Liver (tissue), 3 donors: Measurements from ENCODE around the gene RALGAPA2.

Source experiments
- HNF4A ChIP-seq, 2 donors: conservative IDR thresholded peaks; 2 replicates each; pipeline ENCODE4 v1.6.1; 2016; ENCODE audit warnings: antibody characterized with exemption in 2 of 2, mild to moderate bottlenecking in 2 of 2
- JUND ChIP-seq, 2 donors: IDR thresholded peaks; 2 replicates each; pipeline ENCODE4 v1.6.1; 2016; ENCODE audit warnings: antibody characterized with exemption in 2 of 2
- MAX ChIP-seq: IDR thresholded peaks from 2 replicates; pipeline ENCODE4 v1.6.1; 2016; ENCODE audit warnings: antibody characterized with exemption
- REST ChIP-seq: IDR thresholded peaks from 2 replicates; pipeline ENCODE4 v1.6.1; 2016; ENCODE audit warnings: antibody characterized with exemption, mild to moderate bottlenecking
- TAF1 ChIP-seq: conservative IDR thresholded peaks from 2 replicates; pipeline ENCODE4 v1.6.1; 2016; ENCODE audit warnings: antibody characterized with exemption, mild to moderate bottlenecking
- TF ChIP-seq, protein P1 (sequence below): IDR thresholded peaks from 2 replicates; pipeline ENCODE4 v1.6.1; 2016; ENCODE audit warnings: antibody characterized with exemption
- TF ChIP-seq, protein P2 (sequence below): fragments of 150-350 bp; IDR thresholded peaks from 2 replicates; pipeline ENCODE4 v1.5.1; 2017; ENCODE audit warnings: improper control_type of control experiment, low read depth, low read length; ENCODE audit not compliant: missing input control
- donor health status: healthy.
- donor health status: healthy.

DNA sequence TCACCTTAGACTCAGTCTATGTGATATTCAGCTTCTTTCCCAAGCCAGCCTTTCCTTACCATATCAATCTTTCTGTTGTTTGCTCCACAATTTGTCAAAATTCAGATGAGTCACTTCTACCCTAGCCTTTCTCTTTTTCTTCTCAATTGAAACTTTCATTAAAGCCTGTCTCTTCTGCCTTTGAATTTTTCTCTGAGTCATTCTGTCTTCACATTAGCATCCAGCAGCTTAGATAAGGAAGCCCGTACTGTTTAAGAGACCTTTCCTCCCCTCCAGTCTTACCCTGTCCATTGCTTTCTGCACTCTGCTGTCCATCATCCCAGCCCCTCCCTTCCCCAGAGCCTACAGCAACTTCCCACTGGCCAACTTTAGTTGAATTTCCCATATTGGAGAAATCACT is 34.9 kb upstream of the RALGAPA2 start:
- TF ChIP-seq, protein P1, sequence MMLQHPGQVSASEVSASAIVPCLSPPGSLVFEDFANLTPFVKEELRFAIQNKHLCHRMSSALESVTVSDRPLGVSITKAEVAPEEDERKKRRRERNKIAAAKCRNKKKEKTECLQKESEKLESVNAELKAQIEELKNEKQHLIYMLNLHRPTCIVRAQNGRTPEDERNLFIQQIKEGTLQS: no peak
- TF ChIP-seq REST (no peak), MAX (no peak), JUND (IDR thresholded peaks at IDR 0.05) (no peak), HNF4A (conservative IDR thresholded peaks at IDR 0.05) (no peak), TAF1 (no peak)
- TF ChIP-seq, protein P2, sequence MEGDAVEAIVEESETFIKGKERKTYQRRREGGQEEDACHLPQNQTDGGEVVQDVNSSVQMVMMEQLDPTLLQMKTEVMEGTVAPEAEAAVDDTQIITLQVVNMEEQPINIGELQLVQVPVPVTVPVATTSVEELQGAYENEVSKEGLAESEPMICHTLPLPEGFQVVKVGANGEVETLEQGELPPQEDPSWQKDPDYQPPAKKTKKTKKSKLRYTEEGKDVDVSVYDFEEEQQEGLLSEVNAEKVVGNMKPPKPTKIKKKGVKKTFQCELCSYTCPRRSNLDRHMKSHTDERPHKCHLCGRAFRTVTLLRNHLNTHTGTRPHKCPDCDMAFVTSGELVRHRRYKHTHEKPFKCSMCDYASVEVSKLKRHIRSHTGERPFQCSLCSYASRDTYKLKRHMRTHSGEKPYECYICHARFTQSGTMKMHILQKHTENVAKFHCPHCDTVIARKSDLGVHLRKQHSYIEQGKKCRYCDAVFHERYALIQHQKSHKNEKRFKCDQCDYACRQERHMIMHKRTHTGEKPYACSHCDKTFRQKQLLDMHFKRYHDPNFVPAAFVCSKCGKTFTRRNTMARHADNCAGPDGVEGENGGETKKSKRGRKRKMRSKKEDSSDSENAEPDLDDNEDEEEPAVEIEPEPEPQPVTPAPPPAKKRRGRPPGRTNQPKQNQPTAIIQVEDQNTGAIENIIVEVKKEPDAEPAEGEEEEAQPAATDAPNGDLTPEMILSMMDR: no peak
